Retinal pigment epithelial cell (primary cell): ENCODE results near the gene C3orf33.
A peak's percentile ranks its signal among the peaks of the same experiment; 100 is the strongest.

Source experiments
- DNase-seq: peaks from one replicate; pipeline ENCODE4 v3.0.0-alpha.2; 2010; ENCODE audit warnings: low read depth
- H3K4me3 ChIP-seq: 2 replicates; pipeline ENCODE4 v1.5.1; 2011; ENCODE audit warnings: mild to moderate bottlenecking, low read length, control low read depth, moderate library complexity
- CTCF ChIP-seq: conservative IDR thresholded peaks from 2 replicates; pipeline ENCODE4 v1.5.1; 2011; ENCODE audit warnings: low read depth, low read length, control low read depth, inconsistent platforms

Gene C3orf33

GRCh38 chr3:155782390-155782953 lies 23.6 kb downstream of the C3orf33 start:
- DNase-seq: no peak
- no peak for TF ChIP-seq CTCF
- H3K4me3 ChIP-seq: no peak overlapping the region

DNA sequence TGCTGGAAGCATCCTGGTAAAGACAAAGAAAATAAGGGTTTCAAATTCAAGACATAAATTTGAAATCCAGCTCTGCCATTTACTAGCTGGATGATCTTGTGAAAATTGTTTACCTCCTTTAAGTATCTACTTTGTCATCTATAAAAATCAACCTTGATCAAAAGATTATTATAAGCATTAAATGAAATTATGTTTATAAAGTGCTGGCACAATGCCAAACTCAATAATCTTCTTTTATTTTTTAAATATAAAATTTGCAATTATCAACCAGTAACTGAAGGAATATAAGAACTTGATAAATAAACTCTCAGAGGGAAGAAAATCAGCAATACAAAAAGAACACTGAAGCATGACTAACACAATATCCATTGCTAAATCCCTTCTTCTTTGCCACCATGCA lies 25.8 kb downstream of the C3orf33 start:
- DNase-seq: no peak
- TF ChIP-seq CTCF: no peak
- H3K4me3 ChIP-seq: no peak overlapping the region

GRCh38 chr3:155778462-155778861 lies 27.6 kb downstream of the C3orf33 start:
- peak; percentile 32 for DNase-seq
- TF ChIP-seq CTCF: no peak
- H3K4me3 ChIP-seq: no peak overlapping the region

DNA sequence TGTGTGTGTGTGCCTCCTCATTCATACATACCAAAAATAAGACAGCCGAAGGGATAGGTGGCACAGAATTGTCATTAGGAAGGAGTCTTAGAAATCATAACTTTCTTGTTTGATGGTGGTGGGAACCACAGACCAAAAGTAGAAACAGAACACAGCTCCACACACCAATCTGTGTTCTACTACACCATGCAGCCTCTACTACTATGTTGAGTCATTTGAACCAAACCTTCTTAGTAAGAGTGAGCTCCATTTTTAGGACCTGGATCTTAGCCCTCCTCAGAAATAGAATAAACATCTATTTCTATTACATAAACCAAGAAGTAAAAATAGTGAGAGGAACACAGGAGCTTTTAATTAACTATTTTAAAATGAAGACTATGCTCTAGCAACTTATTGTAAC lies 33.3 kb downstream of the C3orf33 start:
- no peak for DNase-seq
- no peak for TF ChIP-seq CTCF

DNA sequence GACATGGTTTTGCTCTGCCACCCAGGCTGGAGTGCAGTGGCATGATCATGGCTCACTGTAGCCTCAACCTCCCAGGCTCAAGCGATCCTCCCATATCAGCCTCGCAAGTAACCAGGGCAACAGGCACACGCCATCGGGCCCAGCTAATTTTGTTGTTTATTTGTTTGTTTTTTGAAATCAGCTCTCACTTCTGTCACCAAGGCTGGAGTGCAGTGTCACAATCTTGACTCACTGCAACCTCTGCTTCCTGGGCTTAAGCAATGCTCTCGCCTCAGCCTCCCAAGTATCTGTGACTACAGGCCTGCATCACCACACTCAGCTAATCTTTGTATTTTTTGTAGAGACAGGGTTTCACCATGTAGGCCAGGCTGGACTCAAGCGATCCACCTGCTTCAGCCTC lies 35.0 kb downstream of the C3orf33 start:
- no peak for TF ChIP-seq CTCF

More for the DNA sequence above, 33.3 kb downstream of the C3orf33 start:
- no peak overlapping the region for H3K4me3 ChIP-seq

GRCh38 chr3:155766206-155766605 lies 39.9 kb downstream of the C3orf33 start:
- DNase-seq: no peak
- TF ChIP-seq CTCF: no peak

More for the DNA sequence above, 35.0 kb downstream of the C3orf33 start:
- DNase-seq: no peak
- no peak overlapping the region for H3K4me3 ChIP-seq

DNA sequence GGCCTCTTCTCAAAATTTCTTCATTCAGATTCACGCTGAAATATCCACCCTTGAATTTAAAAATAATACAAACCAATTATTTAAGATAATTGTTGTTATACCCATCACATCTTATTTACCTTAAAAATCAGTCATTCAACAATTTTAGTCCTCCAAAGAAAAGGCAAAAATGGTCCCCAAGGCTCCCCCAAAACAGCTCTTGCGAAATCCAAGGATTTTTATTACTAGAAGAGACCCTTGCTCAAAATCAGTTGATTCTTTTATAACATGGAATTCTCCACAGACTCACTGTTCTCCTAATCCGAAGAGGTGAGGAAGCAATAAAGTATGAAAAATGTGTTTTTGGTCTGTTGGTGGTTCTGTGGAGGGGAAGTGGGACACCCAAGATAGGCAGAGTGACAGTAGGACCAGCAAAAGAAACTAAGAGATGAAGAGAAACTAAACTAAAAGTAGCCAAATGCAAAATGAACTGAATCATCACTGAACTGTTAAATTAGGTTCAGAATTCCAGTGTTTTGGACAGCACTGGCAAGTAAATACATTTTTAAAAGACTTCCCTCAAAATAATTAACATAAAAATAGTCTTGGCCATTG lies 42.1 kb downstream of the C3orf33 start:
- no peak for DNase-seq
- TF ChIP-seq CTCF: no peak
- no peak overlapping the region for H3K4me3 ChIP-seq

More at GRCh38 chr3:155766206-155766605, 39.9 kb downstream of the C3orf33 start:
- no peak overlapping the region for H3K4me3 ChIP-seq
